Body of pancreas (tissue), 4 donors: ENCODE measurements around the gene IGLL5. TPM values are rescaled to one million over a fixed set of nuclear protein-coding genes. Genes with fewer than 3 reads are reported as not detected.

Source experiments
- ATAC-seq: fragments of 150-250 bp; one replicate; pipeline ENCODE4 v1.9.1; 2016
- DNase-seq, 4 donors: peaks; one replicate each; pipeline ENCODE4 v3.0.0-alpha.2; 2019
- H3K27ac ChIP-seq, 4 donors: fragments of 200-600 bp; sonication (generic); 1 replicate in 3 of 4; 2 replicates in 1 of 4; pipeline versions ENCODE4 v1.5.1 to v1.6.1; 2016 to 2019; ENCODE audit warnings: mild to moderate bottlenecking in 1 of 4, mixed read lengths in 1 of 4, moderate library complexity in 1 of 4
- H3K27me3 ChIP-seq, 2 donors: fragments of 200-600 bp; sonication (generic); one replicate each; pipeline ENCODE4 v1.6.0; 2016; ENCODE audit warnings: mild to moderate bottlenecking in 1 of 2
- H3K36me3 ChIP-seq, 2 donors: fragments of 200-600 bp; sonication (generic); replicated peaks in 1 of 2; 2 replicates each; pipeline ENCODE4 v1.5.1; 2016; ENCODE audit warnings: low read depth in 2 of 2; ENCODE audit not compliant: insufficient read depth in 1 of 2
- H3K4me1 ChIP-seq: fragments of 200-600 bp; sonication (generic); one replicate; pipeline ENCODE4 v1.6.0; 2016
- H3K4me3 ChIP-seq, 2 donors: fragments of 200-600 bp; sonication (generic); 1 replicate in 1 of 2; 2 replicates in 1 of 2; pipeline ENCODE4 v1.5.1; 2016 to 2019
- H3K9me3 ChIP-seq, 3 donors: fragments of 200-600 bp; sonication (generic); 1 replicate in 2 of 3; 2 replicates in 1 of 3; pipeline ENCODE4 v1.5.1; 2016
- CTCF ChIP-seq, 7 experiments: fragments of 450-650 bp in 4 of 7; fragments of 200-600 bp in 3 of 7; sonication (generic) in 3 of 7; IDR thresholded peaks; one replicate each; pipeline ENCODE4 v1.5.1; 2016 to 2019; ENCODE audit warnings: antibody characterized with exemption in 7 of 7
- POLR2A ChIP-seq, 3 donors: fragments of 450-650 bp; IDR thresholded peaks; one replicate each; pipeline ENCODE4 v1.6.1; 2016; ENCODE audit warnings: antibody characterized with exemption in 3 of 3, mild to moderate bottlenecking in 2 of 3
- WGBS, 2 donors: methylation state at CpG; one replicate each; pipeline ENCODE4 v1.1.5; 2017; 5-methylcytosine and 5-hydroxymethylcytosine counted together
- intact Hi-C: fragments of 100-400 bp; cut with DNase I; formaldehyde crosslinking; loops from one replicate; pipeline ENCODE4 v1.15.1; 2023
- total RNA-seq, 2 donors: library from RNA; depleted of rRNA; stranded (reverse); fragments of >200 nt; gene quantifications; one replicate each; pipeline ENCODE4 v1.1.0, GENCODE V29; 2016

Gene IGLL5
- total RNA-seq, 2 donors from 2014 or later: 3.4 to 5.3 TPM

GRCh38 chr22:22913989-22914388 is 26.4 kb downstream of the IGLL5 start:
- intact Hi-C loops: no loop called here
- WGBS, 2 donors: 60 to 61% methylated on average over 5 of the region's 5 CpGs
- no peaks in the 10 kb centered on the region for H3K36me3 ChIP-seq
- no peak overlapping the region for H3K27ac ChIP-seq
- H3K4me1 ChIP-seq: no peaks in the 10 kb centered on the region
- DNase-seq (no peak), ATAC-seq (no peak)
- no peaks in the 10 kb centered on the region for H3K27me3 ChIP-seq
- TF ChIP-seq POLR2A (IDR thresholded peaks at IDR 0.05): no peak
- TF ChIP-seq CTCF (IDR thresholded peaks at IDR 0.05): no peak
- H3K4me3 ChIP-seq: no peak overlapping the region
- no peaks in the 10 kb centered on the region for H3K9me3 ChIP-seq

- H3K36me3 ChIP-seq: no peaks in the 10 kb centered on the region
- no peaks in the 10 kb centered on the region for H3K4me1 ChIP-seq
- intact Hi-C loops: no loop called here
- TF ChIP-seq CTCF (IDR thresholded peaks at IDR 0.05) (no peak), POLR2A (IDR thresholded peaks at IDR 0.05) (no peak)
- no peaks in the 10 kb centered on the region for H3K9me3 ChIP-seq
- no peak overlapping the region for H3K27ac ChIP-seq
- no peaks in the 10 kb centered on the region for H3K27me3 ChIP-seq
- DNase-seq (no peak), ATAC-seq (no peak)
- 60 to 61% methylated on average over 8 to 11 of the region's 11 CpGs for WGBS, 2 donors
- H3K4me3 ChIP-seq: no peak overlapping the region
These were observed 27.4 kb downstream of the IGLL5 start for GRCh38 chr22:22914726-22915669.

- Histone ChIP-seq H3K4me3 (no peak overlapping the region), H3K36me3 (no peaks in the 10 kb centered on the region), H3K27ac (no peak overlapping the region), H3K4me1 (no peaks in the 10 kb centered on the region), H3K9me3 (no peaks in the 10 kb centered on the region), H3K27me3 (no peaks in the 10 kb centered on the region)
- 69 to 84% methylated on average over 3 to 6 of the region's 6 CpGs for WGBS, 2 donors
- intact Hi-C loops: no loop called here
- DNase-seq (no peak), ATAC-seq (no peak)
- no peak for TF ChIP-seq POLR2A (IDR thresholded peaks at IDR 0.05)
- TF ChIP-seq CTCF (IDR thresholded peaks at IDR 0.05): no peak
These were observed 28.0 kb downstream of the IGLL5 start for GRCh38 chr22:22915670-22916035.

GRCh38 chr22:22916215-22916951 is 28.8 kb downstream of the IGLL5 start:
- TF ChIP-seq POLR2A (IDR thresholded peaks at IDR 0.05) (no peak), CTCF (IDR thresholded peaks at IDR 0.05) (no peak)
- H3K9me3 ChIP-seq: no peaks in the 10 kb centered on the region
- intact Hi-C loops: no loop called here
- no peak overlapping the region for H3K4me3 ChIP-seq
- DNase-seq: no peak
- no peak overlapping the region for H3K27ac ChIP-seq
- no peaks in the 10 kb centered on the region for H3K27me3 ChIP-seq
- 77% methylated on average over 10 of the region's 10 CpGs for WGBS, 2 donors
- no peaks in the 10 kb centered on the region for H3K36me3 ChIP-seq
- no peaks in the 10 kb centered on the region for H3K4me1 ChIP-seq
- no peak for ATAC-seq
